GM18517 (cell line): ENCODE data around the gene ZSCAN31.
"Not testable (repeated sequence)": the region's sequence is repeated elsewhere in the genome, so short reads cannot be mapped to it uniquely, and the experiment has no call there.

Source experiments
- ATAC-seq: cut with Tn5 transposase; IDR thresholded peaks from one replicate; pipeline ENCODE4 v1.9.1; 2021; ENCODE audit warnings: mild to moderate bottlenecking, moderate library complexity; ENCODE audit not compliant: unreplicated experiment

Gene ZSCAN31

GRCh38 chr6:28323813-28324424, 12.0 kb downstream of the ZSCAN31 start:
- ATAC-seq = no peak

- no peak for ATAC-seq
Observed at GRCh38 chr6:28322661-28323060, 13.3 kb downstream of the ZSCAN31 start.

- not testable (repeated sequence) for ATAC-seq
Observed at GRCh38 chr6:28317866-28318265, 18.1 kb downstream of the ZSCAN31 start.

GRCh38 chr6:28315628-28316027, 20.3 kb downstream of the ZSCAN31 start:
- no peak for ATAC-seq

- no peak for ATAC-seq
Observed at GRCh38 chr6:28312939-28313338, 23.0 kb downstream of the ZSCAN31 start.

- ATAC-seq = no peak
Observed at GRCh38 chr6:28311139-28311823, 24.7 kb downstream of the ZSCAN31 start.

- ATAC-seq = not testable (repeated sequence)
Observed at GRCh38 chr6:28306363-28306762, 29.6 kb downstream of the ZSCAN31 start.

GRCh38 chr6:28303570-28303969, 32.4 kb downstream of the ZSCAN31 start:
- ATAC-seq = peak; percentile 86

- ATAC-seq = no peak
Observed at GRCh38 chr6:28296520-28297060, 39.4 kb downstream of the ZSCAN31 start.

GRCh38 chr6:28295326-28295725, 40.6 kb downstream of the ZSCAN31 start:
- ATAC-seq = no peak

GRCh38 chr6:28291573-28291972, 44.4 kb downstream of the ZSCAN31 start:
- no peak for ATAC-seq

- ATAC-seq = no peak
Observed at GRCh38 chr6:28282926-28283325, 53.0 kb downstream of the ZSCAN31 start.

- peak; percentile 67 for ATAC-seq
Observed at GRCh38 chr6:28281288-28282064, 54.5 kb downstream of the ZSCAN31 start, which contains the start of gene PGBD1. PGBD1 (plus strand) TSS chr6:28281572; CDS start chr6:28283814, 2,242 bp downstream.

GRCh38 chr6:28280595-28281287, 55.2 kb downstream of the ZSCAN31 start:
- ATAC-seq = no peak

- no peak for ATAC-seq
Observed at GRCh38 chr6:28277746-28278145, 58.2 kb downstream of the ZSCAN31 start.

GRCh38 chr6:28274888-28275287, 61.1 kb downstream of the ZSCAN31 start:
- no peak for ATAC-seq
